HAP-1 (cell line): ENCODE measurements around the gene EIF3M.

ENCODE experiments used
- DNase-seq, 2 experiments: peaks; one replicate each; pipeline ENCODE4 v3.0.0-alpha.2; 2016 to 2020; ENCODE audit warnings: low spot score in 2 of 2
- H3K27me3 ChIP-seq: fragments of 250-450 bp; sonication (Bioruptor Pico); 2 replicates; pipeline ENCODE4 v1.5.1; 2020; ENCODE audit warnings: low read depth, mild to moderate bottlenecking, moderate library complexity
- H3K36me3 ChIP-seq: fragments of 250-450 bp; sonication (Bioruptor Pico); replicated peaks from 2 replicates; pipeline ENCODE4 v1.5.1; 2020; ENCODE audit warnings: mild to moderate bottlenecking
- H3K4me1 ChIP-seq: fragments of 250-450 bp; sonication (Bioruptor Pico); 2 replicates; pipeline ENCODE4 v1.5.1; 2020; ENCODE audit warnings: mild to moderate bottlenecking
- H3K4me3 ChIP-seq: fragments of 250-450 bp; sonication (Bioruptor Pico); 2 replicates; pipeline ENCODE4 v1.5.1; 2020; ENCODE audit warnings: mild to moderate bottlenecking, moderate library complexity
- H3K9me3 ChIP-seq: fragments of 250-450 bp; sonication (Bioruptor Pico); 2 replicates; pipeline ENCODE4 v1.5.1; 2020; ENCODE audit warnings: mild to moderate bottlenecking, moderate library complexity
- in situ Hi-C: fragments of 300-500 bp; cut with MboI; formaldehyde crosslinking; loops from 3 replicates; pipeline ENCODE4 v1.14.3; 2020; ENCODE audit warnings: low sequenced_read_pairs, inconsistent platforms, mixed read lengths

Gene EIF3M

GRCh38 chr11:32613500-32614151, 30.0 kb downstream of the EIF3M start:
- peaks cover 1% of the 10 kb centered on the region; the same call in 1 of the 2 replicates for H3K9me3 ChIP-seq
- H3K4me3 ChIP-seq, result no peak overlapping the region
- H3K36me3 ChIP-seq, result no peaks in the 10 kb centered on the region
- DNase-seq, result no peak
- peaks cover 22% of the 10 kb centered on the region for H3K4me1 ChIP-seq
- no peaks in the 10 kb centered on the region for H3K27me3 ChIP-seq
- in situ Hi-C loops, result no loop called here

GRCh38 chr11:32615422-32615821, 31.8 kb downstream of the EIF3M start:
- in situ Hi-C loops, result no loop called here
- Histone ChIP-seq H3K36me3 (no peaks in the 10 kb centered on the region), H3K9me3 (no peaks in the 10 kb centered on the region; the same call in 1 of the 2 replicates), H3K27me3 (no peaks in the 10 kb centered on the region), H3K4me3 (no peak overlapping the region), H3K4me1 (peaks cover 12% of the 10 kb centered on the region)
- no peak for DNase-seq

GRCh38 chr11:32616903-32617302, 33.3 kb downstream of the EIF3M start:
- H3K4me3 ChIP-seq, result no peak overlapping the region
- no peak for DNase-seq
- in situ Hi-C loops, result no loop called here
- peaks cover 12% of the 10 kb centered on the region for H3K4me1 ChIP-seq
- no peaks in the 10 kb centered on the region for H3K36me3 ChIP-seq
- no peaks in the 10 kb centered on the region for H3K27me3 ChIP-seq
- no peaks in the 10 kb centered on the region; the same call in 1 of the 2 replicates for H3K9me3 ChIP-seq

DNA sequence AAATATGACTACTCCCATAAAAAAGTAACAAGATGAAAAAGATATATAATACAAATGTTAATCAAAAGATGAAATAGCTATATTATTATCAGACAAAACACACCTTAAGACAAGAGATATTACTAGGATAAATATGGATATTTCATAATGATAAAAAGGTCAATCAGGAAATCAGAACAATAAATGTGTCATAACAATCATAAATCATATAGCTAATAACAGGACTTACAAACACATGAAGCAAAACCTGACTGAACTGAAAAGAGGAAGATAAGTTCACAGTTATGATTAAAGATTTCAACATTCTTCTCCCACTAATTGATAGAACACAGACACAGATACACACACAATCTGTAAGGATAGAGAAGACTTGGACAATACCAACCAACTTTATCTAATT, 47.2 kb downstream of the EIF3M start:
- Histone ChIP-seq H3K4me1 (no peaks in the 10 kb centered on the region), H3K4me3 (no peak overlapping the region), H3K9me3 (no peaks in the 10 kb centered on the region), H3K36me3 (no peaks in the 10 kb centered on the region), H3K27me3 (no peaks in the 10 kb centered on the region; the same call in 1 of the 2 replicates)
- in situ Hi-C loops, result no loop called here
- DNase-seq, result no peak

DNA sequence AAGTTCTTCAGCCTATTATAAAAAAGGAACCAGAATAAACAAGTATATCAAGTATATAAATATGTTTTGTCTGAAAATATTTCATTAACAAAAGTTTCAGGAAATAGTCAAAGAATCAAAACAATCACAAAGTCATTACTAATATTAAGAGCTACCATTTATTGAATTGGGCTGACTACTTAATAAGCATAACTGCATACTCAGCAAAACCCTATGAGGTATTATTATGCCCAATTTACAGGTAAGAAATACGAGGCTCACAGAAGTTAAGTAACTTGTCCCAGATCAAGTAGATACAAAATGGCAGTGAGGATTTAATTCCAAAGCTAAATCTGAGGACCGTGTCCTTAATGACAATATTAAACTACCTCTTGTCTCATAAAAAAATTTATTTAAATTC, 52.2 kb downstream of the EIF3M start:
- no peak for DNase-seq
- no peaks in the 10 kb centered on the region; the same call in 1 of the 2 replicates for H3K27me3 ChIP-seq
- no peaks in the 10 kb centered on the region for H3K9me3 ChIP-seq
- H3K4me3 ChIP-seq, result no peak overlapping the region
- no peaks in the 10 kb centered on the region for H3K36me3 ChIP-seq
- in situ Hi-C loops, result no loop called here
- H3K4me1 ChIP-seq, result no peaks in the 10 kb centered on the region

DNA sequence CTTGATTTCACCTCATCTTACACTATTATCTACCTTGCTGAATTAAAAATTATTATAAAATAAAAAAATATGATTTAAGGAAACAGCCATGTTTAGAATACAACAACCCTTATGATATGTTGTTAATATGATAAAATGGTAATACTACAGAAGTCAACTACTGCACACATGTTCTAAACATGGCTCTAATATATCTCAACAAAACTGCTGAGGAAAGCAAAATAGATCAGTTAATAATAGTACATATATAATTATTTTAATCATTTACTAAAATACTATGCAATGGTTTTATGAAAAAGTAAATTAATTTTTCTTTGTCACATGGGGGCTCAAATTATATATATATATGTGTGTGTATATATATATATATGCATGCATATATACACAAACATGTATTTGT, 57.7 kb downstream of the EIF3M start:
- H3K4me1 ChIP-seq, result no peaks in the 10 kb centered on the region
- no peaks in the 10 kb centered on the region for H3K9me3 ChIP-seq
- H3K27me3 ChIP-seq, result peaks cover 2% of the 10 kb centered on the region; the same call in 1 of the 2 replicates
- DNase-seq, result no peak
- H3K4me3 ChIP-seq, result no peak overlapping the region
- H3K36me3 ChIP-seq, result no peaks in the 10 kb centered on the region
- in situ Hi-C loops, result no loop called here

GRCh38 chr11:32643526-32643925, 59.9 kb downstream of the EIF3M start:
- peaks cover 2% of the 10 kb centered on the region; the same call in 1 of the 2 replicates for H3K27me3 ChIP-seq
- H3K4me3 ChIP-seq, result no peak overlapping the region
- no peaks in the 10 kb centered on the region for H3K36me3 ChIP-seq
- H3K9me3 ChIP-seq, result no peaks in the 10 kb centered on the region
- DNase-seq, result no peak
- H3K4me1 ChIP-seq, result no peaks in the 10 kb centered on the region
- in situ Hi-C loops, result no loop called here
